HepG2 (cell line): Measurements from ENCODE around the gene RAG2. TPM values are rescaled to one million over a fixed set of nuclear protein-coding genes. Genes with fewer than 3 reads are reported as not detected.

Experiments
- ATAC-seq: fragments of 200-7000 bp; cut with Tn5 transposase; 3 replicates; pipeline ENCODE4 v1.9.1; 2020; ENCODE audit warnings: mild to moderate bottlenecking, moderate library complexity
- BruUV-seq: library from RNA; stranded (reverse); fragments of 400-500 nt; replicated peaks from 2 replicates; lab custom pipeline; 2021; lab: Mats Ljungman, UMichigan
- CTCF ChIA-PET: fragments of 300-600 bp; formaldehyde crosslinking; extraction: SDS; loops from one replicate; lab custom pipeline; 2021; ENCODE audit warnings: low total read pairs, inconsistent platforms, low intra/inter-chr PET ratio; lab: Yijun Ruan, JAX
- POLR2A ChIA-PET: fragments of 350-600 bp; sonication (Branson Sonifier 250); formaldehyde crosslinking; loops from one replicate; lab custom pipeline; 2020; ENCODE audit warnings: antibody characterized with exemption, inconsistent platforms; lab: Yijun Ruan, JAX
- DNase-seq: peaks from one replicate; pipeline ENCODE4 v3.0.0-alpha.2; 2015; ENCODE audit warnings: low spot score
- FAIRE-seq: peaks from 3 replicates; lab custom pipeline; 2011; peaks lifted over from hg19 to GRCh38; lab: Jason Lieb, UNC
- H2AFZ ChIP-seq: one replicate; pipeline ENCODE4 v1.6.1; 2011; ENCODE audit warnings: low read length, inconsistent platforms
- H3K27ac ChIP-seq: fragments of 300-600 bp; 3 replicates; pipeline ENCODE4 v1.8.0; 2011; ENCODE audit warnings: mixed run types, mild to moderate bottlenecking, mixed read lengths, low read length, inconsistent platforms; ENCODE audit not compliant: insufficient read depth; ENCODE audit errors: extremely low read length
- H3K27me3 ChIP-seq, 2 experiments: fragments of 200-600 bp in 1 of 2; 2 replicates in 1 of 2; 3 replicates in 1 of 2; pipeline versions ENCODE4 v1.6.0 to v1.8.0; 2011; ENCODE audit warnings: low read length in 2 of 2, mild to moderate bottlenecking in 2 of 2, moderate library complexity in 2 of 2, inconsistent platforms in 1 of 2; ENCODE audit not compliant: insufficient read depth in 2 of 2, control insufficient read depth in 1 of 2
- H3K36me3 ChIP-seq, 2 experiments: fragments of 200-600 bp in 1 of 2; replicated peaks in 1 of 2; 2 replicates in 1 of 2; 3 replicates in 1 of 2; pipeline versions ENCODE4 v1.5.1 to v1.8.0; 2011; ENCODE audit warnings: low read length in 2 of 2, inconsistent platforms in 1 of 2; ENCODE audit not compliant: insufficient read depth in 2 of 2, control insufficient read depth in 1 of 2
- H3K4me1 ChIP-seq: 2 replicates; pipeline ENCODE4 v1.5.1; 2012; ENCODE audit warnings: low read length, inconsistent platforms; ENCODE audit not compliant: insufficient read depth
- H3K4me2 ChIP-seq: 2 replicates; pipeline ENCODE4 v1.6.0; 2011; ENCODE audit warnings: low read depth, low read length, inconsistent platforms
- H3K4me3 ChIP-seq, 3 experiments: fragments of 200-600 bp in 1 of 3; sonication (generic), shearing (Covaris generic) in 1 of 3; replicated peaks in 1 of 3; 2 replicates each; pipeline ENCODE4 v1.5.1; 2011 to 2016; ENCODE audit warnings: low read length in 3 of 3, inconsistent platforms in 2 of 3, low read depth in 2 of 3, mild to moderate bottlenecking in 2 of 3, control low read depth in 1 of 3, mixed read lengths in 1 of 3; ENCODE audit not compliant: insufficient read depth in 1 of 3
- H3K79me2 ChIP-seq: one replicate; pipeline ENCODE4 v1.6.1; 2011; ENCODE audit warnings: low read length, inconsistent platforms; ENCODE audit not compliant: insufficient read depth
- H3K9ac ChIP-seq: 2 replicates; pipeline ENCODE4 v1.6.0; 2011; ENCODE audit warnings: mild to moderate bottlenecking, low read depth, low read length, inconsistent platforms; ENCODE audit not compliant: insufficient read depth
- H3K9me3 ChIP-seq: 2 replicates; pipeline ENCODE4 v1.5.1; 2012; ENCODE audit warnings: mild to moderate bottlenecking, low read length
- H4K20me1 ChIP-seq: 2 replicates; pipeline ENCODE4 v1.6.0; 2011; ENCODE audit warnings: inconsistent platforms, mild to moderate bottlenecking, low read length, moderate library complexity; ENCODE audit not compliant: insufficient read depth
- ZNF446 ChIP-seq: sonication (generic); formaldehyde crosslinking; IDR thresholded peaks from 2 replicates; pipeline ENCODE4 v1.5.0; 2020; ENCODE audit warnings: mild to moderate bottlenecking, missing genetic modification reagents
- WGBS: methylation state at CpG from one replicate; pipeline ENCODE4 v1.1.6; 2017; ENCODE audit warnings: low lambda C conversion rate; 5-methylcytosine and 5-hydroxymethylcytosine counted together
- in situ Hi-C: cut with HindIII; loops from 2 replicates; pipeline ENCODE4 v1.10.0; 2017; ENCODE audit warnings: low pct_unique_long_range_greater_than_20kb; ENCODE audit not compliant: extremely low pct_ligation_motif_present
- intact Hi-C: fragments of 100-400 bp; cut with micrococcal nuclease; formaldehyde crosslinking; loops from one replicate; pipeline ENCODE4 v1.10.0; 2022; ENCODE audit not compliant: unreplicated experiment
- polyA plus RNA-seq, 8 experiments: library from polyadenylated mRNA; depleted of rRNA in 3 of 8; stranded (reverse) in 7 of 8; unstranded in 1 of 8; fragments of >200 nt; fragmentation: Illumina TruSeq in 4 of 8; extraction: Trizol in 4 of 8; gene quantifications; 2 replicates each; pipeline versions ENCODE4 v1.2.1 to v1.2.3, GENCODE V29; 2011 to 2016; ENCODE audit warnings: low read depth in 4 of 8, missing spikeins in 1 of 8, mixed read lengths in 1 of 8; ENCODE audit not compliant: insufficient read depth in 1 of 8
- total RNA-seq, 5 experiments: library from RNA; depleted of rRNA; stranded (reverse); fragments of >200 nt; fragmentation: Illumina TruSeq; extraction: Trizol; gene quantifications; 2 replicates each; pipeline ENCODE4 v1.2.3, GENCODE V29; 2016; ENCODE audit warnings: low read depth in 1 of 5
- TF ChIP-seq, protein P1 (sequence below): sonication (generic); formaldehyde crosslinking; IDR thresholded peaks from 2 replicates; pipeline ENCODE4 v1.8.0; 2022; ENCODE audit warnings: missing genetic modification reagents, low read depth, mild to moderate bottlenecking, borderline replicate concordance

RAG2 gene
- total and polyA plus RNA-seq, 2 of the 13 experiments (the other 11 are each of a cell fraction or from before 2014, with no cell fraction given): not detected

DNA sequence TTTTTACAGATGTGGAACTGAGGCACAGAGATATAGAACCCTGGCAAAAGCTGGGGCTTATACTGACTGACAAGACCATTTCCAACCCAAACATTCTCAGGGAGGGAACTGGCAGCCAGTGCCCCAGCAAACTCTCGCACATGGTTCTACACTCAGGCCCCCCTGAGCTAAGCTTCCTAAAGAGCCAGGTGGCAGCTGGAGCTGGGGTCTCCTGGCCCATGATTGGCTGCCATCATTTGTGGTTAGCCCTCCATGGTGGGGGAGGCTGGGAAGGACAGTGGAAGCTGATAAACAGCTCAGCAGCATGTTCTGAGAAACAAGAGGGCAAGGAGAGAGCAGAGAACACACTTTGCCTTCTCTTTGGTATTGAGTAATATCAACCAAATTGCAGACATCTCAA lies 30.3 kb downstream of the RAG2 start, which contains the start of gene RAG1:
Gene RAG1, plus strand, starts transcription at position 314 of the 400 bp plus-strand sequence. CDS start 5,298 bp downstream, outside the sequence.
- DNase-seq (no peak), ATAC-seq (no peak), FAIRE-seq (no peak)
- BruUV-seq: no TSS peak
- Histone ChIP-seq H3K9me3 (no peaks in the 10 kb centered on the region), H3K27ac (no peak within 1 kb of the TSS), H4K20me1 (no peaks in the 10 kb centered on the region), H3K36me3 (no peaks in the 10 kb centered on the region), H3K27me3 (peaks cover 0 to 9% of the 10 kb centered on the region in 2 experiments; a peak in 3 of 5 replicates), H2AFZ (no peak within 1 kb of the TSS), H3K79me2 (no peaks in the 10 kb centered on the region), H3K4me2 (no peak within 1 kb of the TSS), H3K9ac (no peak within 1 kb of the TSS), H3K4me3 (no peak within 1 kb of the TSS), H3K4me1 (no peaks in the 10 kb centered on the region)
- ChIA-PET CTCF (no interaction called here), POLR2A (no interaction called here)
- in situ Hi-C loops: no loop called here
- WGBS: 0% methylated on average over 1 of the region's 1 CpG
- TF ChIP-seq, protein P1, sequence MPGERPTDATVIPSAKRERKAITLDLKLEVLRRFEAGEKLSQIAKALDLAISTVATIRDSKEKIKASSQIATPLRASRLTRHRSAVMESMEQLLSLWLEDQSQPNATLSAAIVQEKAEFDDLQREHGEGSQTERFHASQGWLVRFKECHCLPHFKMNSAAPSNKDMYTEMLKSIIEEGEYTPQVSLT (CRISPR knock-in tag): no peak
- intact Hi-C loops: no loop called here

DNA sequence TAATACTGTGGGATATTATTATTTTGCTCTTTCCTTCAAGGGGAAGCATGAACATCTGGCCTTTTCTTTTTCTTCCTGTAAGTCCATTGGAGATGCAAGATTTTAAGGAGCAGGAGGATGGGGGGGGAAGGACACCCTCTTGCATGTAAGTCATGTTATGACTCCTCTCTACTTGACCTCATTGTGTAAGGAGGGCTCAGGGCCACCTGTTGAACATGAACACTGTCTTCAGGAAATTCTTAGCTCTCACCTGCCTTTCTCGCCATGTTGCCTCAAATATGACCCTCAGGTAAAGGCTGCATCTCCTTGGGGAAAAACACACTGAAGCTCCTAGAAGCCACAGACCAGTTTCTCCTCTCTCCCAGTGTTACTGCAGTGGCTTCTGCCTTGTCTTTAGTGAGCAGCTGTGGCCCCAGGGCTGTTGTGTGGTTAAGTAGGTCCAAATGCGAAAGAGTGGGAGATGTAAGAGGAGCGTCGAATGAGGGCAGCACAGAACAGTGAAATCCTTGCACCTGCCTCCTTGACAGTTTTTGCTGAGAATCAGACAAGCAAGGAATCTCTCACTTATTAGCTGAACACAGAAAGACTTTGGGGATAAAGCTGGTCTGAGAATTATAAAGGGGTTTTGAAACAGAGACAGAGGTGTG lies 31.5 kb downstream of the RAG2 start:
- no peak for DNase-seq
- in situ Hi-C loops (no loop called here), intact Hi-C loops (no loop called here)
- Histone ChIP-seq H3K27me3 (peaks cover 0 to 9% of the 10 kb centered on the region in 2 experiments; a peak in 3 of 5 replicates), H3K79me2 (no peaks in the 10 kb centered on the region), H3K27ac (no peak overlapping the region), H4K20me1 (no peaks in the 10 kb centered on the region), H3K9me3 (no peaks in the 10 kb centered on the region), H3K4me2 (no peak overlapping the region), H3K4me3 (no peak overlapping the region), H2AFZ (no peak overlapping the region), H3K4me1 (no peaks in the 10 kb centered on the region), H3K36me3 (no peaks in the 10 kb centered on the region), H3K9ac (no peak overlapping the region)
- no peak for TF ChIP-seq ZNF446 (CRISPR knock-in tag)
- ChIA-PET POLR2A (no interaction called here), CTCF (interaction anchor here (3.5 to 5.0 kb wide), 2 partner anchors 106 to 181 kb away, joined by 26 to 43 read pairs; no protein-coding TSS in a partner anchor)
- ATAC-seq: no peak
- no peak for FAIRE-seq
- 11% methylated on average over 4 of the region's 4 CpGs for WGBS
- BruUV-seq: no TSS peak
